GM18868 (cell line): ENCODE measurements around the gene TENT5A.
"Not testable (repeated sequence)": the region's sequence is repeated elsewhere in the genome, so short reads cannot be mapped to it uniquely, and the experiment has no call there.

Source experiments
- ATAC-seq: cut with Tn5 transposase; IDR thresholded peaks from one replicate; pipeline ENCODE4 v1.9.1; 2021; ENCODE audit warnings: mild to moderate bottlenecking, moderate library complexity; ENCODE audit not compliant: unreplicated experiment

The TENT5A gene

GRCh38 chr6:81752084-81752920, at the start of gene TENT5A:
TENT5A (minus strand) TSS chr6:81752681; CDS start chr6:81752141, 540 bp downstream.
- ATAC-seq = peak; percentile 77

GRCh38 chr6:81801489-81801888, 49.0 kb upstream of the TENT5A start:
- ATAC-seq = no peak

- no peak for ATAC-seq
Observed at GRCh38 chr6:81800666-81801065, 48.2 kb upstream of the TENT5A start.

- no peak for ATAC-seq
Observed at GRCh38 chr6:81799323-81799722, 46.8 kb upstream of the TENT5A start.

GRCh38 chr6:81797591-81797990, 45.1 kb upstream of the TENT5A start:
- no peak for ATAC-seq

- no peak for ATAC-seq
Observed at GRCh38 chr6:81795890-81796289, 43.4 kb upstream of the TENT5A start.

GRCh38 chr6:81793821-81794475, 41.5 kb upstream of the TENT5A start:
- ATAC-seq = no peak

GRCh38 chr6:81792826-81793225, 40.3 kb upstream of the TENT5A start:
- no peak for ATAC-seq

- no peak for ATAC-seq
Observed at GRCh38 chr6:81791756-81792155, 39.3 kb upstream of the TENT5A start.

GRCh38 chr6:81790034-81790433, 37.6 kb upstream of the TENT5A start:
- ATAC-seq = no peak

- no peak for ATAC-seq
Observed at GRCh38 chr6:81789291-81789690, 36.8 kb upstream of the TENT5A start.

GRCh38 chr6:81788748-81789147, 36.3 kb upstream of the TENT5A start:
- ATAC-seq = no peak

GRCh38 chr6:81787313-81788068, 35.0 kb upstream of the TENT5A start:
- no peak for ATAC-seq

- no peak for ATAC-seq
Observed at GRCh38 chr6:81786150-81786549, 33.7 kb upstream of the TENT5A start.

GRCh38 chr6:81785377-81785776, 32.9 kb upstream of the TENT5A start:
- ATAC-seq = no peak

GRCh38 chr6:81783893-81784292, 31.4 kb upstream of the TENT5A start:
- no peak for ATAC-seq

- no peak for ATAC-seq
Observed at GRCh38 chr6:81781624-81782023, 29.1 kb upstream of the TENT5A start.

- ATAC-seq = no peak
Observed at GRCh38 chr6:81777586-81778268, 25.2 kb upstream of the TENT5A start.

- not testable (repeated sequence) for ATAC-seq
Observed at GRCh38 chr6:81776219-81776618, 23.7 kb upstream of the TENT5A start.

GRCh38 chr6:81774542-81774941, 22.1 kb upstream of the TENT5A start:
- ATAC-seq = no peak

GRCh38 chr6:81773887-81774286, 21.4 kb upstream of the TENT5A start:
- ATAC-seq = no peak
